ENCODE results near the gene IL12RB1. TPM values are rescaled to one million over a fixed set of nuclear protein-coding genes. Genes with fewer than 3 reads are reported as not detected.

The IL12RB1 gene
- total and polyA plus RNA-seq, 2 of the 13 experiments (the other 11 are each of a cell fraction or from before 2014, with no cell fraction given): 0.03 to 0.04 TPM

DNA sequence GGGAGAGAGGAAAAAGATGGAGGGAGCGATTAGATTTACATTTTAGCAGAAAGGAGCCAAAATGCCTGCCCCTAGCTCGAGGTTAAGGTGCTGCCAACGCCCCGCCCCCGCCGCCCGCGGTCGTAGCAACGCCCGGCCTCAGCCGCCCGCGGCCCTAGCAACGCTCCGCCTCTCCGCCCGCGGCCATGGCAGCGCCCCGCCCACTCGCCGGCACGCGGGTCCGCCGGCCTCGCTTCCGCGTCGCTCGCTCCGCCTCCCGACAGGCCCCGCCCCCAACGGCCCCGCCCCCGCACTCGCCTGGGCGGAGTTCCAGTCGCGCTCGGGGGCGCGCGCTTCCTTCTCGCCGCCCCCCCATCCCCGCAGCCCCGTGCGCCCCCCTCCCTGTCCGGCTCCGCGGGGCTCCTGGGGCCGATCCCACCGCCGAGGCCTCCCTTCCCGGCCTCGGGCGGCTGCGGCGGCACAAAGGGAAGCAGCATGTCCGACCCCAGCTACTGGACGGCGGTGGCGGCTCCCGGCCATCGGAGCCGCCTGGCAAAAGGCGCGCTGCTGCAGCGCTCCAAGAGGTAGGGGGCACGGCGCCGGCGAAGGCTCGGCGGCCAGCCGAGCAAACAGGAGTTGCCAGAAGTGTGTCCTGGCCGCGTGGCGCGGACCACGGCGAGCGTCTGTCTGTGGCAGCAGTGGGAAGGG, 31.1 kb upstream of the IL12RB1 start (continued):
- TF ChIP-seq, protein P1, sequence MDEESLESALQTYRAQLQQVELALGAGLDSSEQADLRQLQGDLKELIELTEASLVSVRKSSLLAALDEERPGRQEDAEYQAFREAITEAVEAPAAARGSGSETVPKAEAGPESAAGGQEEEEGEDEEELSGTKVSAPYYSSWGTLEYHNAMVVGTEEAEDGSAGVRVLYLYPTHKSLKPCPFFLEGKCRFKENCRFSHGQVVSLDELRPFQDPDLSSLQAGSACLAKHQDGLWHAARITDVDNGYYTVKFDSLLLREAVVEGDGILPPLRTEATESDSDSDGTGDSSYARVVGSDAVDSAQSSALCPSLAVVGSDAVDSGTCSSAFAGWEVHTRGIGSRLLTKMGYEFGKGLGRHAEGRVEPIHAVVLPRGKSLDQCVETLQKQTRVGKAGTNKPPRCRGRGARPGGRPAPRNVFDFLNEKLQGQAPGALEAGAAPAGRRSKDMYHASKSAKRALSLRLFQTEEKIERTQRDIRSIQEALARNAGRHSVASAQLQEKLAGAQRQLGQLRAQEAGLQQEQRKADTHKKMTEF (CRISPR knock-in tag; IDR thresholded peaks at IDR 0.05): no peak; the same call in 1 of the 2 replicates
- TF ChIP-seq SIN3B (IDR thresholded peaks at IDR 0.05; ENCODE audit: low read length) (no peak), PCBP2 (optimal IDR thresholded peaks at IDR 0.05; ENCODE audit: low read depth, low read length, poor library complexity, severe bottlenecking) (no peak), KDM2A (CRISPR knock-in tag; IDR thresholded peaks at IDR 0.05; ENCODE audit: borderline replicate concordance, low read depth) (peak; percentile 60; the same call in 1 of the 2 replicates), FOXO1 (CRISPR knock-in tag; IDR thresholded peaks at IDR 0.05) (no peak), SMAD3 (CRISPR knock-in tag; IDR thresholded peaks at IDR 0.05) (no peak), ZNF572 (CRISPR knock-in tag; IDR thresholded peaks at IDR 0.05) (no peak), ZNF567 (CRISPR knock-in tag; IDR thresholded peaks at IDR 0.05; ENCODE audit: borderline replicate concordance) (no peak), KMT2A (CRISPR knock-in tag; IDR thresholded peaks at IDR 0.05) (no peak), NFKB2 (CRISPR knock-in tag; IDR thresholded peaks at IDR 0.05; ENCODE audit: borderline replicate concordance) (no peak; the same call in 1 of the 2 replicates), ZSCAN22 (CRISPR knock-in tag; IDR thresholded peaks at IDR 0.05) (no peak), ZNF12 (CRISPR knock-in tag; IDR thresholded peaks at IDR 0.05) (no peak), ZNF766 (CRISPR knock-in tag; IDR thresholded peaks at IDR 0.05; ENCODE audit: borderline replicate concordance) (no peak), NR2C2 (CRISPR knock-in tag; IDR thresholded peaks at IDR 0.05; ENCODE audit: borderline replicate concordance) (no peak), ZNF468 (CRISPR knock-in tag; IDR thresholded peaks at IDR 0.05) (no peak), ZNF570 (CRISPR knock-in tag; IDR thresholded peaks at IDR 0.05; ENCODE audit: borderline replicate concordance) (no peak), ZNF773 (CRISPR knock-in tag; IDR thresholded peaks at IDR 0.05; ENCODE audit: borderline replicate concordance) (no peak), IKZF4 (CRISPR knock-in tag; IDR thresholded peaks at IDR 0.05; ENCODE audit: borderline replicate concordance, low read depth, not compliant biosample characterization) (no peak), KDM5B (CRISPR knock-in tag; IDR thresholded peaks at IDR 0.05; ENCODE audit: borderline replicate concordance) (peak; percentile 29; the same call in 1 of the 2 replicates)
- TF ChIP-seq, protein P2, sequence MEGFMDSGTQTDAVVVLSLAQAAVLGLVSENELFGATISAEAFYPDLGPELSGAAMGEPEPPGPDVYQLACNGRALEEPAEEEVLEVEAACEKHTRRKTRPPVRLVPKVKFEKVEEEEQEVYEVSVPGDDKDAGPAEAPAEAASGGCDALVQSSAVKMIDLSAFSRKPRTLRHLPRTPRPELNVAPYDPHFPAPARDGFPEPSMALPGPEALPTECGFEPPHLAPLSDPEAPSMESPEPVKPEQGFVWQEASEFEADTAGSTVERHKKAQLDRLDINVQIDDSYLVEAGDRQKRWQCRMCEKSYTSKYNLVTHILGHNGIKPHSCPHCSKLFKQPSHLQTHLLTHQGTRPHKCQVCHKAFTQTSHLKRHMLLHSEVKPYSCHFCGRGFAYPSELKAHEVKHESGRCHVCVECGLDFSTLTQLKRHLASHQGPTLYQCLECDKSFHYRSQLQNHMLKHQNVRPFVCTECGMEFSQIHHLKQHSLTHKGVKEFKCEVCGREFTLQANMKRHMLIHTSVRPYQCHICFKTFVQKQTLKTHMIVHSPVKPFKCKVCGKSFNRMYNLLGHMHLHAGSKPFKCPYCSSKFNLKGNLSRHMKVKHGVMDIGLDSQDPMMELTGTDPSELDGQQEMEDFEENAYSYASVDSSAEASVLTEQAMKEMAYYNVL (CRISPR knock-in tag; IDR thresholded peaks at IDR 0.05; ENCODE audit: borderline replicate concordance): no peak
- TF ChIP-seq, protein P3, sequence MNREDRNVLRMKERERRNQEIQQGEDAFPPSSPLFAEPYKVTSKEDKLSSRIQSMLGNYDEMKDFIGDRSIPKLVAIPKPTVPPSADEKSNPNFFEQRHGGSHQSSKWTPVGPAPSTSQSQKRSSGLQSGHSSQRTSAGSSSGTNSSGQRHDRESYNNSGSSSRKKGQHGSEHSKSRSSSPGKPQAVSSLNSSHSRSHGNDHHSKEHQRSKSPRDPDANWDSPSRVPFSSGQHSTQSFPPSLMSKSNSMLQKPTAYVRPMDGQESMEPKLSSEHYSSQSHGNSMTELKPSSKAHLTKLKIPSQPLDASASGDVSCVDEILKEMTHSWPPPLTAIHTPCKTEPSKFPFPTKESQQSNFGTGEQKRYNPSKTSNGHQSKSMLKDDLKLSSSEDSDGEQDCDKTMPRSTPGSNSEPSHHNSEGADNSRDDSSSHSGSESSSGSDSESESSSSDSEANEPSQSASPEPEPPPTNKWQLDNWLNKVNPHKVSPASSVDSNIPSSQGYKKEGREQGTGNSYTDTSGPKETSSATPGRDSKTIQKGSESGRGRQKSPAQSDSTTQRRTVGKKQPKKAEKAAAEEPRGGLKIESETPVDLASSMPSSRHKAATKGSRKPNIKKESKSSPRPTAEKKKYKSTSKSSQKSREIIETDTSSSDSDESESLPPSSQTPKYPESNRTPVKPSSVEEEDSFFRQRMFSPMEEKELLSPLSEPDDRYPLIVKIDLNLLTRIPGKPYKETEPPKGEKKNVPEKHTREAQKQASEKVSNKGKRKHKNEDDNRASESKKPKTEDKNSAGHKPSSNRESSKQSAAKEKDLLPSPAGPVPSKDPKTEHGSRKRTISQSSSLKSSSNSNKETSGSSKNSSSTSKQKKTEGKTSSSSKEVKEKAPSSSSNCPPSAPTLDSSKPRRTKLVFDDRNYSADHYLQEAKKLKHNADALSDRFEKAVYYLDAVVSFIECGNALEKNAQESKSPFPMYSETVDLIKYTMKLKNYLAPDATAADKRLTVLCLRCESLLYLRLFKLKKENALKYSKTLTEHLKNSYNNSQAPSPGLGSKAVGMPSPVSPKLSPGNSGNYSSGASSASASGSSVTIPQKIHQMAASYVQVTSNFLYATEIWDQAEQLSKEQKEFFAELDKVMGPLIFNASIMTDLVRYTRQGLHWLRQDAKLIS (CRISPR knock-in tag; IDR thresholded peaks at IDR 0.05): no peak
- TF ChIP-seq, protein P4, sequence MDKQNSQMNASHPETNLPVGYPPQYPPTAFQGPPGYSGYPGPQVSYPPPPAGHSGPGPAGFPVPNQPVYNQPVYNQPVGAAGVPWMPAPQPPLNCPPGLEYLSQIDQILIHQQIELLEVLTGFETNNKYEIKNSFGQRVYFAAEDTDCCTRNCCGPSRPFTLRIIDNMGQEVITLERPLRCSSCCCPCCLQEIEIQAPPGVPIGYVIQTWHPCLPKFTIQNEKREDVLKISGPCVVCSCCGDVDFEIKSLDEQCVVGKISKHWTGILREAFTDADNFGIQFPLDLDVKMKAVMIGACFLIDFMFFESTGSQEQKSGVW (CRISPR knock-in tag; IDR thresholded peaks at IDR 0.05; ENCODE audit: borderline replicate concordance): no peak
